Keratinocyte (primary cell): ENCODE data around the gene KCNJ14. TPM values are rescaled to one million over a fixed set of nuclear protein-coding genes. Genes with fewer than 3 reads are reported as not detected.

Experiments
- DNase-seq: peaks from one replicate; pipeline ENCODE4 v3.0.0-alpha.2; 2011; ENCODE audit warnings: low read depth, missing footprints, low spot score
- FAIRE-seq: peaks from 2 replicates; lab custom pipeline; 2011; peaks lifted over from hg19 to GRCh38; lab: Jason Lieb, UNC
- H2AFZ ChIP-seq: 2 replicates; pipeline ENCODE4 v1.6.0; 2012; ENCODE audit warnings: low read length, control low read depth, inconsistent platforms; ENCODE audit not compliant: control insufficient read depth
- H3K27ac ChIP-seq: 2 replicates; pipeline ENCODE4 v1.5.1; 2011; ENCODE audit warnings: low read length; ENCODE audit not compliant: control insufficient read depth, insufficient read depth
- H3K27me3 ChIP-seq: 3 replicates; pipeline ENCODE4 v1.6.0; 2011; ENCODE audit warnings: low read length; ENCODE audit not compliant: control insufficient read depth, insufficient read depth; ENCODE audit errors: extremely low read depth
- H3K36me3 ChIP-seq, 2 experiments: 2 replicates in 1 of 2; 3 replicates in 1 of 2; pipeline ENCODE4 v1.5.1; 2011; ENCODE audit warnings: low read length in 2 of 2, mild to moderate bottlenecking in 1 of 2; ENCODE audit not compliant: control insufficient read depth in 2 of 2, insufficient read depth in 2 of 2; ENCODE audit errors: extremely low read depth in 1 of 2
- H3K4me1 ChIP-seq: 3 replicates; pipeline ENCODE4 v1.5.1; 2011; ENCODE audit warnings: low read length; ENCODE audit not compliant: control insufficient read depth, insufficient read depth; ENCODE audit errors: extremely low read depth
- H3K4me2 ChIP-seq: 3 replicates; pipeline ENCODE4 v1.6.0; 2011; ENCODE audit warnings: low read depth, low read length; ENCODE audit not compliant: control insufficient read depth, insufficient read depth; ENCODE audit errors: extremely low read depth
- H3K4me3 ChIP-seq, 3 experiments: fragments of 200-600 bp in 1 of 3; sonication (generic) in 1 of 3; 2 replicates in 2 of 3; 3 replicates in 1 of 3; pipeline ENCODE4 v1.5.1; 2011 to 2016; ENCODE audit warnings: low read length in 3 of 3, mild to moderate bottlenecking in 3 of 3, control low read depth in 2 of 3, inconsistent platforms in 1 of 3, low read depth in 1 of 3, mixed read lengths in 1 of 3, mixed run types in 1 of 3, moderate library complexity in 1 of 3; ENCODE audit not compliant: control insufficient read depth in 2 of 3, insufficient read depth in 2 of 3; ENCODE audit errors: extremely low read depth in 1 of 3
- H3K79me2 ChIP-seq: 2 replicates; pipeline ENCODE4 v1.6.0; 2012; ENCODE audit warnings: low read length; ENCODE audit not compliant: control insufficient read depth, insufficient read depth
- H3K9ac ChIP-seq: 3 replicates; pipeline ENCODE4 v1.6.0; 2011; ENCODE audit warnings: low read length; ENCODE audit not compliant: control insufficient read depth, insufficient read depth; ENCODE audit errors: extremely low read depth
- H3K9me1 ChIP-seq: 3 replicates; pipeline ENCODE4 v1.6.0; 2011; ENCODE audit warnings: low read length; ENCODE audit not compliant: control insufficient read depth, insufficient read depth; ENCODE audit errors: extremely low read depth
- H3K9me3 ChIP-seq: 2 replicates; pipeline ENCODE4 v1.5.1; 2012; ENCODE audit warnings: low read depth, low read length; ENCODE audit not compliant: control insufficient read depth
- H4K20me1 ChIP-seq: 3 replicates; pipeline ENCODE4 v1.6.0; 2011; ENCODE audit warnings: low read length; ENCODE audit not compliant: control insufficient read depth, insufficient read depth; ENCODE audit errors: extremely low read depth
- CTCF ChIP-seq, 3 experiments: IDR thresholded peaks in 1 of 3; conservative IDR thresholded peaks in 1 of 3; optimal IDR thresholded peaks in 1 of 3; 2 replicates in 2 of 3; 3 replicates in 1 of 3; pipeline versions ENCODE3 to v1.5.1; 2011; ENCODE audit warnings: low read length in 3 of 3, mild to moderate bottlenecking in 3 of 3, moderate library complexity in 2 of 3, control low read depth in 1 of 3, inconsistent platforms in 1 of 3; ENCODE audit not compliant: insufficient read depth in 2 of 3; ENCODE audit errors: extremely low read depth in 1 of 3
- EZH2 ChIP-seq: IDR thresholded peaks from one replicate; pipeline ENCODE4 v1.6.1; 2012; ENCODE audit warnings: inconsistent platforms, mild to moderate bottlenecking, low read length, moderate library complexity
- dilution Hi-C: fragments of 300-500 bp; cut with MboI; formaldehyde crosslinking; loops from one replicate; pipeline ENCODE4 v1.7.0; 2020; ENCODE audit warnings: low sequenced_read_pairs; ENCODE audit not compliant: extremely low pct_ligation_motif_present
- polyA plus RNA-seq, 5 experiments: library from polyadenylated mRNA; depleted of rRNA in 3 of 5; stranded (reverse) in 3 of 5; stranded (forward) in 1 of 5; unstranded in 1 of 5; fragments of >200 nt; gene quantifications; 1 replicate in 1 of 5; 2 replicates in 3 of 5; 3 replicates in 1 of 5; pipeline versions ENCODE4 v1.2.1 to v1.2.3, GENCODE V29; 2011 to 2012; ENCODE audit warnings: missing spikeins in 2 of 5, low read depth in 1 of 5, low replicate concordance in 1 of 5

The KCNJ14 gene
- polyA plus RNA-seq, 1 donor (not counting 4 experiments of a cell fraction or from before 2014, with no cell fraction given), result 0.39 TPM

GRCh38 chr19:48466561-48467325 is 11.4 kb downstream of the KCNJ14 start:
- H3K36me3 ChIP-seq, result peaks cover 13 to 14% of the 10 kb centered on the region in 2 experiments
- no peaks in the 10 kb centered on the region for H3K27me3 ChIP-seq
- H4K20me1 ChIP-seq, result peaks cover under 1% of the 10 kb centered on the region
- FAIRE-seq (no peak), DNase-seq (no peak)
- no peak overlapping the region for H3K9ac ChIP-seq
- no peak overlapping the region for H3K4me2 ChIP-seq
- no peak overlapping the region for H3K27ac ChIP-seq
- peaks cover 10% of the 10 kb centered on the region for H3K4me1 ChIP-seq
- peaks cover 14% of the 10 kb centered on the region for H3K79me2 ChIP-seq
- dilution Hi-C loops, result no loop called here
- H2AFZ ChIP-seq, result no peak overlapping the region
- no peaks in the 10 kb centered on the region for H3K9me1 ChIP-seq
- no peaks in the 10 kb centered on the region for H3K9me3 ChIP-seq
- TF ChIP-seq EZH2 (no peak), CTCF (optimal IDR thresholded peaks at IDR 0.05 in 1 of 3, IDR thresholded peaks at IDR 0.05 in 1 of 3, conservative IDR thresholded peaks at IDR 0.05 in 1 of 3; ENCODE audit: extremely low read depth in 1 of 3, insufficient read depth in 2 of 3, low read length in 3 of 3) (no peak)
- no peak overlapping the region for H3K4me3 ChIP-seq

- dilution Hi-C loops, result no loop called here
- Histone ChIP-seq H4K20me1 (peaks cover 5% of the 10 kb centered on the region), H3K79me2 (peaks cover 16% of the 10 kb centered on the region), H3K9me3 (no peaks in the 10 kb centered on the region), H3K4me1 (peaks cover 17% of the 10 kb centered on the region), H3K27ac (peak overlapping the region; percentile 92), H3K9ac (peak overlapping the region; percentile 93), H3K4me3 (peak overlapping the region; percentile 75 to 87 (median 76)), H3K9me1 (no peaks in the 10 kb centered on the region), H3K36me3 (peaks cover 29 to 33% of the 10 kb centered on the region in 2 experiments), H3K27me3 (no peaks in the 10 kb centered on the region), H3K4me2 (peak overlapping the region; percentile 87), H2AFZ (peak overlapping the region; percentile 85)
- FAIRE-seq (peak; percentile 96), DNase-seq (peak; percentile 99)
- no peak for TF ChIP-seq EZH2
- TF ChIP-seq CTCF (optimal IDR thresholded peaks at IDR 0.05 in 1 of 3, IDR thresholded peaks at IDR 0.05 in 1 of 3, conservative IDR thresholded peaks at IDR 0.05 in 1 of 3; ENCODE audit: extremely low read depth in 1 of 3, insufficient read depth in 2 of 3, low read length in 3 of 3), result no peak
Observed at GRCh38 chr19:48468772-48469288, 13.5 kb downstream of the KCNJ14 start.
